Brain pericyte (primary cell): ENCODE data around the gene CDPF1.

Experiments
- DNase-seq: peaks from one replicate; pipeline ENCODE4 v3.0.0-alpha.2; 2012; ENCODE audit warnings: low read depth, low spot score

The CDPF1 gene

GRCh38 chr22:46250035-46250782 is at the start of gene CDPF1:
Gene CDPF1 (minus strand): TSS chr22:46250293. CDS start chr22:46248284, 2,009 bp downstream.
- peak; percentile 37 for DNase-seq

- DNase-seq, result no peak
These were observed 49.0 kb upstream of the CDPF1 start for GRCh38 chr22:46299101-46299500.

- DNase-seq, result no peak
These were observed 47.2 kb upstream of the CDPF1 start for GRCh38 chr22:46297151-46297812.

DNA sequence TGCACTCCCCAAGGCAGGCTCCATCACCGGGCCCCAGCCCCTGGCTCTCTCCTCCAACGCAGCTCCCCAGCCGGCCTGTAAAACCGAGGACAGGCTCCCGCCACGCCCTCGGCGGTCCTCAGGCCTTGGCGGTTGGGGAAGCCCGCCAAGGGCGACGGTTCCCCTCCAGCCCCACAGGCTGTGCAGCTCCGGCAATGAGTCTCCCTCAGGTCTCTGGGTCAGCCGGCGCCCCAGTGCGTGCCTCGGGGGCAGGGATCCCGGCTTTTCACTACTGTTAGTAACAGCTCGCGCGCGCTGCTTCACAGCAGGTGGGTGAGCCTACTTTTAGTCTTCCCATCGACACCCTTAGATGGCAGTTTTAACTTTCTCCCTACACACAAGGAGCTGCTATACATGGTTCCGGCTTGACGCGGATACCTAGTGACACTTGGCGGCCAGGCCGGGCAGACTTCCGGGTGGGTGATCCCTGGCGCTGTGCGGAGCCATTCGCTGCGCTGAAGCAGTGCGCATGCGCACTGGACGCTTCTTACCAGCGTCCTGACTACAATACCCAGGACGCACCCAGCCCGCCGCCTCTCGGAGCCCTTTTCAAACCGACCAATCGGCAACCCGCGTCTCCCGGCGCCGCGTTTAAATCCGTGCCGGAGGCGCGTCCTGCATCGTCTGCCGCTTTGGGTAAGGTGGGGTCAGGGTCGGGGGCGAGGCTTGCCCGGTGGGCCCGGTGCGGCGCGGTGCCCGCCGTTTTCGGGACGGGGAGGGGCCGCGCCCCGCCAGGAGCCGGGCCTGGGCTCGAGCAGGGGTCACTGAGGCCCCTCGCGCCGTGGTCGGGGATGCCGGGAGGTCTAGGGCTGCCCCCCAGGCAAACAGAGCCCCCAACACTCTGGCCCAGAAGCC is 46.4 kb upstream of the CDPF1 start, which contains the start of gene GTSE1:
GTSE1 (plus strand) TSS at position 614 of the 894 bp plus-strand sequence. CDS start 531 bp downstream, outside the sequence.
- DNase-seq, result peak; percentile 89

- no peak for DNase-seq
These were observed 45.3 kb upstream of the CDPF1 start for GRCh38 chr22:46295277-46295971.

- no peak for DNase-seq
These were observed 44.7 kb upstream of the CDPF1 start for GRCh38 chr22:46294784-46295183.

DNA sequence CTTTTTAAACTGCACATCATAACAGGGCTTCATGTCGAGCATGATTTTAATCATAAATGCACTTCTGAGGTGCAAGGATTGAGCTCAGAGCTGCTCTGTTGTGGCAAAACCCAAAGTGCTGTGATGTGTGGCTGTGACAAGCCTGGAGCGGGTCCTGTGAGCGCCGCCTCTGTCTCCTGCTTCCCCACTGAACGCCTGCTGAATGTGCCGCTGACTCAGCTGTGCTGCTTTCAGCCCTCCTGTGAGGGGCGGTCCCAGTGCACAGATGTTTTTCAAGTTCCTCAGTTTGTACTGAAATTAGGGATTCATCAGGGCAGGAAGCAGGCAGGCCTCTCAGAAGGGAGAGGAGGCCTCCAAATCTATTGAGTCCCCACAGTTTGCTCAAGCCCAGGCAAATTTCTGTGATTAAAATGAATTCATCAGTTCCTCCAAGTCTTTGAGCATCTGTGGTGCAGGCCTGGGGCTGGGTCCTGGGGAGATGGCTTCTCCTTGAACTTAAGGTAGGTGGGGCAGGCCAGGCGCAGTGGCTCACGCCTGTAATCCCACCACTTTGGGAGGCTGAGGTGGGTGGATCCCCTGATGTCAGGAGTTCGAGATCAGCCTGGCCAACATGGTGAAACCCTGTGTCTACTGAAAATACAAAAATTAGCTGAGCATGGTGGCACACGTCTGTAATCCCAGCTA is 43.6 kb upstream of the CDPF1 start:
- DNase-seq, result no peak

DNA sequence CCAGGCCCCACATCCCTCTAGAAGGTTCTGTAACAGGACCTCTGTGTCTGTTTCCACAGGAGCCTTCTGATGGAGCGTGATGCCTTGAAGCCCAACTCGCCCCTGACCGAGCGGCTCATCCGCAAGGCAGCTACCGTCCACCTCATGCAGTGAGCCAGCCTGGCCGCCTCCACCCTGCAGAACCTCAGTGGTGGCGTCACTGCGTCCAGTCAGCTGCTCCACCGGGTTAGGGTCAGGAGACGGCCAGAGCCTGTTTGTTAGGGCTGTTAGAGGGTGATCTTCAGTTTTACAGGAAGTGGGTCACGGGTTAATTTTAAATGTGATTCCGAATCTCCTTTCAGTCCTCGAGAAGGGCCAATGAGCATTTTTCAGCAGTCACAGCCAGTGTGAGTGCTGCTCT is 42.6 kb upstream of the CDPF1 start:
- DNase-seq, result no peak

DNA sequence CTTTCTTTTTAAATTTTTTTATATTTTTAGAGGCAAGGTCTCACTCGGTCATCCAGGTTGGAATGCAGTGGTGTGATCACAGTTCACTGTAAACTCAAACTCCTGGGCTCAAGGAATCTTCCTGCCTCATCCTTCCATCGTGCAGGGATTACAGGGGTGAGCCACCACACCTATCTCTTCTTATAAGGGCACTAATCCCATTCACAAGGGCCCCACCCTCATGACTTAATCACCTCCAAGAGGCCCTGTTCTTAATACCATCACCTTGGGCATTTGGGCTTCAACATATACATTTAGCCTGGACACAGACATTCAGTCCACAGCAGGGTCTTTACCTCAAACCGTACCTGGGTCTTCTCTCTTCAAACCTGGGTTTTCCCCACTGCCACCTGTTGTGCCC is 42.1 kb upstream of the CDPF1 start:
- DNase-seq, result no peak

GRCh38 chr22:46290843-46291785 is 41.0 kb upstream of the CDPF1 start:
- no peak for DNase-seq

DNA sequence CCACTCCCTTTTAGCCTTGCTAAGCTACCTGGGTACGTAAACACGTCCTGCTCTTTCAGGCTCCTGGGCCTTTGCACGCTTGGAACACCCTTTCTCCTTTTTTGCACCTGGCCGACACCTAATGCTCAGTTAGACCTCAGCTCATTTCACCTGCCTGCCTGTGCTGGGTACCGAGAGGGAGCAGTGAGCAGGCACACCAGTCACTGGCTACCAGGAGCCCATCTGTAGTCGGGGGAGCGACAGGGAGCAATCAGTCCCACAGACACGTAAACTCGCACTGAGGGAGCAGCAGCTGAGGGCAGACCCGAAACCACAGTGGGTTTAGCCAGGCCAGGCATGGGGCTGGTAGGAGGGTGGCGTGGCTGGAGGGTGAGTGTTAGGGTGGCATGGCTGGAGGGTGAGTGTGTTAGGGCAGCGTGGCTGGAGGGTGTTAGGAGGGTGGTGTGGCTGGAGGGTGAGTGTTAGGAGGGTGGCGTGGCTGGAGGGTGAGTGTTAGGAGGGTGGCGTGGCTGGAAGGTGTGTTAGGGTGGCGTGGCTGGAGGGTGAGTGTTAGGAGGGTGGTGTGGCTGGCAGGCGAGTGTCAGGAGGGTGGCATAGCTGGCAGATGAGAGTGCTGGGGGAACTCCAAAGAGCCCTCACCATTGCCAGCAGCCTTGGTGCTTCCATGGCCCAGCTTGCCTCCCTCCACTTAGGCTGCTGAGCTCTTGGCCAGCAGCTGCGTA is 40.2 kb upstream of the CDPF1 start:
- DNase-seq, result no peak

DNA sequence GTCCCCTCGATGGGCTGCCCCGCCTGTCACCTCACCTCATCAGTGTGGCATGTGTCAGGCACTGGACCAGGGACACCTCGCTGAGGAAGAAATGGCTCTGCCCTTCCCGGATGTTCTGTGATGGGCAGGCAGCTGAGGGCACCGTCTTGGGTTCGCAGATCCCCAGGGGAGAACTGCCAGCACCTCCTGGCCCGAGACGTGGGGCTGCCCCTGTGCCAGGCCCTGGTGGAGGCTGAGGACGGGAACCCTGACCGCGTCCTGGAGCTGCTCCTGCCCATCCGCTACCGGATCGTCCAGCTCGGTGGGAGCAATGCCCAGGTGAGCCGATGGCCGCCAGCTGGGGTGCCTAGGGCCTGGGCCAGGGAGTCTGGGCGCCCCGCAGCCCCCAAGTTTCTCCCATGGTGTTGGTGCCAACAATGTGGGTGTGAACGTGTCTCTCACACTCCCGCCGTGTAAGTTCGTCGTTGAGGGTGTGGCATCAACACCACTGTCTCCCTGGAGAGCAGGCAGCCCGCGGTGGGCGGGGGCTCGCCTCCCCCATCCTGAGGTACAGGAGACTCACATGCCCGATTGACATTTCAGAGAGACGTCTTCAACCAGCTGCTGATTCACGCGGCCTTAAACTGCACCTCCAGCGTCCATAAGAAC is 39.3 kb upstream of the CDPF1 start:
- no peak for DNase-seq

- no peak for DNase-seq
These were observed 38.8 kb upstream of the CDPF1 start for GRCh38 chr22:46288846-46289243.

DNA sequence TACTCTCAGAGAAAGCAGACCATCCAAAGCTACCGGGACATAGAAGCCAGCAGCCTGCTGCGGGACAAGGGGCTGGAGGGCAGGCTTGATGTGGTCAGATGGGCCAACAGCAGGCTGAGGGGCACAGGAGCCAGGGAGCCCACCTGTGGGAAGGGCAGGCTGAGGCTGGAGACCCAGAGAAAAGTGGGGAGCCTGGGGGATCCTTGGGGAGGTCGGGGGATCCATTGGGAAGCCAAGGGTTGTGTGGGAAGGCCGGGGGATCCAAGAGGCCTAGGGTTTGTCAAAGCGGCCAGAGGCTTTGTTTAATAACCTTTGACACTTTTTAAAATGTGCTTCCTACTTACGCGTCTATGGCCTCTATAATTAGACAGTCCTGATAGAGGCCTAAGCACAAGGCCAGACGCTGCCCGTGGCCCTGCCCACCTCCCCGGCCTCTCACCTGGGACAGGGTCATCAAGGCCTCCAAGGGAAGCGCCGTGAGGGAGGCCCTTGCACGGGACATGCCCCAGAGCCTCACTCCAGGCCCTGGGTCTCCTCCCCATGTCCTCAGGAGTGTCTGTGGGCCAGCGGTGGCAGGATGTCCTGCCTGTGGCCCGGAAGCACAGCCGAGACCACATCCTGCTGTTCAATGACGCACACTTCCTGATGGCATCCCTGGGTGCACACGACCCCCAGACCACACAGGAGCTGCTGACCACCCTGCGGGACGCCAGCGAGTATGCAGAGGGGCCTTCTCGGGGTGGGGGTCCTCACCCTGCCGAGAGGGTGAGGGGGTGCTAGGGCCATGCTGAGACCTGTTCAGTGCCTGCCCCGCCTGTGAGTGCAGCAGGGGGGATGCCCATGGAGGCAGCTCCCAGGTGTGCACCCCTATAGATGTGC is 38.0 kb upstream of the CDPF1 start:
- no peak for DNase-seq

DNA sequence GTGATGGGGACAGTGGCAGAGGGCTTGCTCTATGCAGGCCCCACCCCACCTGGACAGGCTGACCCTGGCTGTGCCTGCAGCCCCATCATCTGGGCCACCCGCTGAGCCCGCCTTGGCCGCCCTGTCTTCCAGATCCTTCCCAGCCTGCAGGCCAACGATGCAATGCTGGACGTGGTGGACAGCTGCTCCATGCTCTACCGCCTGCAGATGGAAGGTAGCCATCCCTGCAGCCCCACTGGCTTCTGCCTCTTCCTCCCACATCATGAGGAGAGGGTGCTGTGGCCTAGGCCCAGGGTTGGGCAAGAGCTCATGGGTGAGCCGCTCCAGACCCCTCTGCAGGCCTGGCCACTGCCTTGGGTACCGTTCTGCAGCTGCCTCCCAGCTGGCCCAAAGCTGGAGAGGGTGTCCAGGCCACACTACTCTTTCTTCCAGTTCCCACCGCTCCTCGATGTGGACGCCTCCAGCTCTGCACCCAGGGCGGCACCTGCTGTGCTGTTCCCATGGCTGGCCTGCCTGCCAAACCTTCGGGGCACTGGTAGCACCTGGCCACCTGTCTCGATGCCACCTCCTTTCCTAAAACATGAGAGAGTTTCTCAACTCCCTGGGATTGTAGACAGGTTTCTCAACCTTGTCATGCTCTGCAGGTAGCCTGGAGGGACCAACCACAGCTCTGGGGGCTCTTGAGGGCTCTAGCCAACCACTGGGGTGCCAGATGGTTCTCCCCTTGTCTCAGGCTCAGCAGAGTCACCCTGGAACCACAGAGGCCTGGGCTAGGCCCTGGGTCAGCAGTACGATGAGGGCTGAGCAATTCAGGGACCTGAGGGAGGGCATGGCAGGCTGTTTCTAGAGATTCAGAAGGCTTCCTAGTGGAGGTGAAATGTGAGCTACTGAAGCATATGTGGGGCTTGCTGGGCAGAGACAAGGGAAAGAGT is 37.1 kb upstream of the CDPF1 start:
- no peak for DNase-seq

DNA sequence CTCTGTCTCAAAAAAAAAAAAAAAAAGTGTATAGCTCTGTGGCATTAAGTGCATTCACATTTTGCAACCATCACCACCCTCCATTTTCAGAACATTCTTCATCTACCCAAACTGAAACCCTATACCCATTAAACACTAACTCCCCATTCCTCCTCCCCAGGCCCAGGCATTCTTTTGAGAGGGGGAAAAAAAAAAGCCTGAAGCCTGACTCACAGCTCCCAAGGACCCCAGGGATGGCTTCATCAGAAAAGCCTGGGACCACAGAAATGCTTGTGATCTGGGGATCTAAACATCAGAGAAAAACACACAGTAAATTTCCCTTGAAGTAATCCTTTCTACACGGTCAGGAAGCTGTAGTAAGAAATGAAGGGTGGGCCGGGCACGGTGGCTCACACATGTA is 35.9 kb upstream of the CDPF1 start:
- DNase-seq, result no peak
